Naive thymus-derived CD8-positive, alpha-beta T cell (primary cell): ENCODE measurements around the gene SYT5. TPM values are rescaled to one million over a fixed set of nuclear protein-coding genes. Genes with fewer than 3 reads are reported as not detected.
"Not testable (repeated sequence)": the region's sequence is repeated elsewhere in the genome, so short reads cannot be mapped to it uniquely, and the experiment has no call there.

Experiments
- ATAC-seq, 2 donors: fragments of 150-1000 bp; cut with Tn5 transposase in 1 of 2; sonication (Bioruptor Pico), chemical (Tn5 transposase) in 1 of 2; 1 replicate in 1 of 2; 2 replicates in 1 of 2; pipeline ENCODE4 v1.10.0; 2021; ENCODE audit warnings: mild to moderate bottlenecking in 2 of 2, moderate library complexity in 2 of 2
- POLR2A ChIA-PET: fragments of 350-600 bp; sonication (Branson Sonifier 250); formaldehyde crosslinking; loops from one replicate; lab custom pipeline; 2021; ENCODE audit warnings: antibody characterized with exemption; lab: Charles Lee
- DNase-seq, 10 donors: peaks; one replicate each; pipeline versions ENCODE4 v3.0.0 to v3.0.0-alpha.2; 2020 to 2022
- H3K27ac Mint-ChIP-seq, 10 donors: one replicate each; pipeline ENCODE4 v1.8.0; 2020 to 2022; ENCODE audit warnings: mild to moderate bottlenecking in 10 of 10, mixed read lengths in 10 of 10, moderate library complexity in 4 of 10, inconsistent platforms in 1 of 10
- H3K27me3 Mint-ChIP-seq, 5 donors: one replicate each; pipeline ENCODE4 v1.8.0; 2021 to 2022; ENCODE audit warnings: mixed read lengths in 5 of 5
- H3K36me3 Mint-ChIP-seq, 3 donors: one replicate each; pipeline ENCODE4 v1.8.0; 2020 to 2022; ENCODE audit warnings: mixed read lengths in 3 of 3, mild to moderate bottlenecking in 2 of 3, inconsistent platforms in 1 of 3
- H3K4me1 Mint-ChIP-seq, 4 donors: one replicate each; pipeline ENCODE4 v1.8.0; 2021 to 2022; ENCODE audit warnings: mixed read lengths in 4 of 4
- H3K4me3 Mint-ChIP-seq, 10 donors: one replicate each; pipeline ENCODE4 v1.8.0; 2020 to 2022; ENCODE audit warnings: mild to moderate bottlenecking in 10 of 10, mixed read lengths in 10 of 10, moderate library complexity in 6 of 10, inconsistent platforms in 1 of 10
- H3K9me3 Mint-ChIP-seq, 9 donors: one replicate each; pipeline ENCODE4 v1.8.0; 2020 to 2022; ENCODE audit warnings: mixed read lengths in 9 of 9, mild to moderate bottlenecking in 3 of 9, inconsistent platforms in 1 of 9, moderate library complexity in 1 of 9
- polyA plus RNA-seq, 3 donors: library from polyadenylated mRNA; unstranded; fragments of 300-500 nt; fragmentation: Illumina TruSeq; gene quantifications; one replicate each; pipeline ENCODE4 v1.2.3, GENCODE V29; 2021
- total RNA-seq, 8 experiments: library from RNA in 2 of 8; stranded (reverse) in 2 of 8; gene quantifications; one replicate each; pipeline ENCODE4 v1.2.3 and lab custom pipeline; 2021 to 2026

SYT5 gene
- total and polyA plus RNA-seq, 5 experiments from 2014 or later = 0.09 to 0.56 (median 0.25) TPM; not detected in 2

- no peak for DNase-seq
- no peak overlapping the region for H3K27ac Mint-ChIP-seq
- H3K9me3 Mint-ChIP-seq = peaks cover 0 to 9% (median 2%) of the 10 kb centered on the region in 9 donors
- H3K4me3 Mint-ChIP-seq = no peak overlapping the region
- H3K27me3 Mint-ChIP-seq = no peaks in the 10 kb centered on the region
- peaks cover 0 to 12% (median 7%) of the 10 kb centered on the region in 4 donors for H3K4me1 Mint-ChIP-seq
- POLR2A ChIA-PET = no interaction called here
- no peak for ATAC-seq
- H3K36me3 Mint-ChIP-seq = peaks cover 4 to 17% (median 8%) of the 10 kb centered on the region in 3 donors
These were observed 44.1 kb upstream of the SYT5 start for GRCh38 chr19:55224038-55224665.

DNA sequence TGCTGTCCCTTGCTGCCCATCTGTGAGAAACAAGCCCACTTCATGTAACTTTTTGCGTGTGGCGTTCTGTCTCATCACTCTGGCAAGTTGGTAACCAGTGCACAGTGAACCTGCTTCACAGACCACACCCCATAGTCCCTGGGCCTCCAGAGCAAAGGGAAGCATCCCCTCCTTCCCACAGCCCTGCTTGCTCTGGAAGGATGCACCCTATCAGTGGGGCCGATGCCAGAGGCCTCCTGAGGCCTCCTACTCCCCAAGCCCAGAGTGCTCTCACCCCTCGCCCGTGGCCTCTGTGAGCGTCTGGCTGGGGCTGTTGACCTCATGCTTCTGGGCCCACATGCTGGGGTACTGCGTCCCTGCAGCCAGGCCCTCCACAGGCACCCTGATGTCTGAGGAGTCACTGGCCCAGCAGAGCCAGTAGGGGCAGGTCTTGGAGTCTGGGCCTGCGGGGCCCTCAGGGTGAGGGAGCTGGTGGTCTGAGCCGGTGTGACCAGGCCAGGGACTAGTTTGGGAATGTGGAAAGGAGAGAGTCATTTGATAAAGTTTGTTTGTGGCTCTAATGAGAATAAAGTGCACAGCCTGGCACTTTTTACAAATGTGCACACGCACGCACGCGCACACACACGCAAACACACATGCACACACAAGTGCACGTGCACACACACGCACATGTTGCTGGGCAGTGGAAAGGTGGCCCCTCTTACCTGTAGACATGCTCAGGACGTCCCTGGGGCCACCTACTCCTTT lies 43.4 kb upstream of the SYT5 start:
- H3K9me3 Mint-ChIP-seq = peaks cover 0 to 9% (median 2%) of the 10 kb centered on the region in 9 donors
- peaks cover 4 to 17% (median 8%) of the 10 kb centered on the region in 3 donors for H3K36me3 Mint-ChIP-seq
- no peak for DNase-seq
- H3K27ac Mint-ChIP-seq = peak overlapping the region in 5 of 10 donors; percentile 7 to 87 (median 66)
- peaks cover 0 to 10% (median 6%) of the 10 kb centered on the region in 4 donors for H3K4me1 Mint-ChIP-seq
- peak overlapping the region in 1 of 10 donors; percentile 20 for H3K4me3 Mint-ChIP-seq
- ATAC-seq = no peak
- POLR2A ChIA-PET = no interaction called here
- no peaks in the 10 kb centered on the region for H3K27me3 Mint-ChIP-seq

GRCh38 chr19:55220525-55220924 lies 40.4 kb upstream of the SYT5 start:
- peaks cover 0 to 4% (median 3%) of the 10 kb centered on the region in 5 donors for H3K27me3 Mint-ChIP-seq
- POLR2A ChIA-PET = no interaction called here
- DNase-seq = no peak
- peaks cover 0 to 14% (median 4%) of the 10 kb centered on the region in 9 donors for H3K9me3 Mint-ChIP-seq
- no peak overlapping the region for H3K27ac Mint-ChIP-seq
- H3K4me1 Mint-ChIP-seq = peaks cover 12 to 20% (median 15%) of the 10 kb centered on the region in 4 donors
- ATAC-seq = no peak
- peaks cover 4 to 6% (median 5%) of the 10 kb centered on the region in 3 donors for H3K36me3 Mint-ChIP-seq
- H3K4me3 Mint-ChIP-seq = no peak overlapping the region

DNA sequence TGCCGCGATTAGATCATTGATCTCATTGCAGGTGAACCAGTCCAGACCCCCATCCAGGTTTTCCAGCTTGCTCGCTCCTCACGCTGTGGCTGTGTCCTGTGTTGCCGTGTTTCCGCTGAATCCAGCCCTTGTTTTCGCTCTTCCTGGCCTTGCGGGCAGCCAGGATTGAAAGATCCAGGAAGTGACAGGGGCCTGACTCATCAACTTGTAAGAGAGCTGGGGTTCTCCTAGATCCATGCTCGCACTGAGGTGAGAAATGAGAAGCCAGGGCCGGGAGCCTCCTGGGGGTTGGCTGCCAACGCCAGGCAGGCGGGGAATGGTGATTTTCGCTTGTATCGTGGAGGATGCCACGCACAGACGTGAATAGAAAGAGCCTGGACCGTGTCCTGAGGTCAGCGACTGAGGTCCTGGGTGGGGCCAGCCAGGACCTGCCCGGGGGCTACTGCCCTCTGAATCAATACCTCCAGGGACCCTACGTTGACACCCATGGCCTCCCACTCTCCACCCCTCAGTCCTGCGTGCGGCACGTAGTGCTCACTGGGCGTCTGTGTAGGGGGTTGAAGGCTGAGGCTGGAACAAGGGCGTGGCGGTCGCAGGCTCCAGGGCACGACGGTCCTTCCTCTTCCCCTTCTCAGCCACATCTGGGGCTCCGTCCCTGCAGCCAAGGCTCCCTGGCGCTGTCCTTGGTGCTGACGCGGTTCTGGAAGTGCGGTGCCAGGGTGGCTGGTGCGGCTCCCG lies 36.5 kb upstream of the SYT5 start:
- peaks cover 0 to 19% (median 8%) of the 10 kb centered on the region in 9 donors for H3K9me3 Mint-ChIP-seq
- ATAC-seq = peak; percentile 57 to 64
- H3K4me3 Mint-ChIP-seq = peak overlapping the region in 7 of 10 donors; percentile 2 to 56 (median 32)
- H3K36me3 Mint-ChIP-seq = peaks cover 3 to 10% (median 9%) of the 10 kb centered on the region in 3 donors
- peak in 7 of 10 donors; percentile 21 to 51 (median 37) for DNase-seq
- peak overlapping the region in 6 of 10 donors; percentile 12 to 72 (median 28) for H3K27ac Mint-ChIP-seq
- POLR2A ChIA-PET = interaction anchor here (0.9 kb wide), 1 partner anchor 191 kb away, joined by 3 read pairs; the partner anchor contains the start of gene UBE2S
- H3K27me3 Mint-ChIP-seq = peaks cover 10 to 22% (median 12%) of the 10 kb centered on the region in 5 donors
- peaks cover 12 to 18% (median 14%) of the 10 kb centered on the region in 4 donors for H3K4me1 Mint-ChIP-seq

DNA sequence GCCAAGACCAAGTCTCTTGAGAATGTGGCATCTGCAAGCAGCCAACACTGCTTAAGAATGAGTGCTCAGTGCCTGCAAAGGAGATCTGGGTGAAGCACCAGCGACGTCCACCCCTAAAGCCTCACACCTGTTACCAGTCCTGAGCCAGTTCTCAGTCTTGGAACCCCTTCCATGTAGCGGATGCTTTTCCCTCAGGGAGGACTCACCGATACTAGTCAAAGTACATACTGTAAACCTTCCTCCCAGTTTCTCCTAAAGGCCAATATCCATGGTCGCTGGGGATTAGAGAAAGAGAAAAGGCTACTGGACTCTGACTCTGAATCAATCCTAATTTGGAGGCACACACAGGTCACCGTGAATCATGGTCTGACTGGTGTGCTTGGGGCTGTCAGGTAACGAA lies 33.5 kb upstream of the SYT5 start:
- POLR2A ChIA-PET = no interaction called here
- peaks cover 16 to 38% (median 23%) of the 10 kb centered on the region in 5 donors for H3K27me3 Mint-ChIP-seq
- peaks cover 0 to 17% (median 7%) of the 10 kb centered on the region in 9 donors for H3K9me3 Mint-ChIP-seq
- peaks cover 0 to 5% (median 4%) of the 10 kb centered on the region in 3 donors for H3K36me3 Mint-ChIP-seq
- ATAC-seq (no peak), DNase-seq (no peak)
- H3K27ac Mint-ChIP-seq = no peak overlapping the region
- no peak overlapping the region for H3K4me3 Mint-ChIP-seq
- peaks cover 12 to 18% (median 14%) of the 10 kb centered on the region in 4 donors for H3K4me1 Mint-ChIP-seq

DNA sequence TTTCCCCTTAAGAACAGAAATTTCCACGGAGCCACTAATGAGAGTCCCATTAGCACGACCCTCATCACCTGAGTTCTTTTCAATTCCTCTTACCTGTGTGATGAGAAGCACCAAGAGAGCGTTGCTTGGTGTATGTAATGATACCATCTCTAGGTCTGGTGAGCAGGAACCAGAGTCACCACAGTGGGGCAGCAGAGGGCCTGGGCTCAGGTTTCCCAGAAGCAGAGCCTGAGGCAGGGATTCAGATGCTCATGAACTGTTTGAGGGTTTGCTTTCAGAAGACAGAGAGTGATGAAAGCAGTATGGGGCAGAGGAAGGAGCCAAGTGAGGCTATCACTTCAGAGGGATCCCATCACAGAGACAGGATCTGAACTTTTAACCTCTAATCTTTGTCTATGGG lies 32.4 kb upstream of the SYT5 start:
- H3K27ac Mint-ChIP-seq = peak overlapping the region in 1 of 10 donors; percentile 29
- H3K36me3 Mint-ChIP-seq = peaks cover 0 to 5% (median 4%) of the 10 kb centered on the region in 3 donors
- POLR2A ChIA-PET = no interaction called here
- peaks cover 12 to 18% (median 14%) of the 10 kb centered on the region in 4 donors for H3K4me1 Mint-ChIP-seq
- no peak for ATAC-seq
- DNase-seq = peak in 5 of 10 donors; percentile 9 to 25 (median 14)
- peaks cover 0 to 17% (median 7%) of the 10 kb centered on the region in 9 donors for H3K9me3 Mint-ChIP-seq
- peaks cover 16 to 40% (median 23%) of the 10 kb centered on the region in 5 donors for H3K27me3 Mint-ChIP-seq
- no peak overlapping the region for H3K4me3 Mint-ChIP-seq

- peaks cover 0 to 12% (median 4%) of the 10 kb centered on the region in 9 donors for H3K9me3 Mint-ChIP-seq
- peak overlapping the region in 2 of 10 donors; percentile 59 to 85 for H3K27ac Mint-ChIP-seq
- peaks cover 2 to 5% (median 4%) of the 10 kb centered on the region in 3 donors for H3K36me3 Mint-ChIP-seq
- no peak for ATAC-seq
- H3K4me3 Mint-ChIP-seq = no peak overlapping the region
- DNase-seq = no peak
- H3K27me3 Mint-ChIP-seq = peaks cover 18 to 59% (median 32%) of the 10 kb centered on the region in 5 donors
- POLR2A ChIA-PET = interaction anchor here (0.6 kb wide), 2 partner anchors 34 to 42 kb away, joined by 3 to 5 read pairs; no protein-coding TSS in a partner anchor
- H3K4me1 Mint-ChIP-seq = peaks cover 0 to 5% (median 1%) of the 10 kb centered on the region in 4 donors
These were observed 29.8 kb upstream of the SYT5 start for GRCh38 chr19:55209693-55210472.

GRCh38 chr19:55208880-55209692 lies 29.0 kb upstream of the SYT5 start, which contains the start of gene PTPRH:
PTPRH (minus strand) TSS chr19:55209501; CDS start chr19:55209433, 68 bp downstream.
- Mint-ChIP-seq H3K4me3 (no peak within 1 kb of the TSS), H3K36me3 (peaks cover 2 to 5% (median 4%) of the 10 kb centered on the region in 3 donors), H3K4me1 (peaks cover 0 to 5% (median 1%) of the 10 kb centered on the region in 4 donors), H3K27me3 (peaks cover 20 to 63% (median 36%) of the 10 kb centered on the region in 5 donors), H3K9me3 (peaks cover 0 to 10% (median 4%) of the 10 kb centered on the region in 9 donors), H3K27ac (peak within 1 kb of the TSS in 2 of 10 donors; percentile 59 to 85)
- ATAC-seq (no peak), DNase-seq (no peak)
- POLR2A ChIA-PET = interaction anchor here (0.6 kb wide), 2 partner anchors 34 to 237 kb away, joined by 3 read pairs; no protein-coding TSS in a partner anchor

- Mint-ChIP-seq H3K4me3 (no peak overlapping the region), H3K4me1 (peaks cover 0 to 5% (median 1%) of the 10 kb centered on the region in 4 donors), H3K27ac (peak overlapping the region in 3 of 10 donors; percentile 43 to 60 (median 48)), H3K9me3 (peaks cover 0 to 4% (median 0%) of the 10 kb centered on the region in 9 donors), H3K36me3 (peaks cover 0 to 2% (median 0%) of the 10 kb centered on the region in 3 donors), H3K27me3 (peaks cover 19 to 61% (median 35%) of the 10 kb centered on the region in 5 donors)
- DNase-seq (no peak), ATAC-seq (no peak)
- POLR2A ChIA-PET = no interaction called here
These were observed 26.8 kb upstream of the SYT5 start for GRCh38 chr19:55206664-55207500.

GRCh38 chr19:55202199-55202598 lies 22.1 kb upstream of the SYT5 start:
- peaks cover 21 to 72% (median 45%) of the 10 kb centered on the region in 5 donors for H3K27me3 Mint-ChIP-seq
- H3K36me3 Mint-ChIP-seq, POLR2A ChIA-PET, H3K9me3 Mint-ChIP-seq, H3K4me1 Mint-ChIP-seq, ATAC-seq, H3K4me3 Mint-ChIP-seq, H3K27ac Mint-ChIP-seq: not testable (repeated sequence)
- DNase-seq = peak in 1 of 10 donors; percentile 16
